SK-N-SH treated with all-trans-retinoic acid at 6 μM for 48 hours (cell line): ENCODE data around the gene SLC41A3.

ENCODE experiments used
- BACH2 ChIP-seq: fragments of 250-450 bp; sonication (Bioruptor Pico); IDR thresholded peaks from 2 replicates; pipeline ENCODE4 v1.9.0; 2021; ENCODE audit warnings: mild to moderate bottlenecking, borderline replicate concordance
- ESRRG ChIP-seq: fragments of 250-450 bp; sonication (Bioruptor Pico); IDR thresholded peaks from 2 replicates; pipeline ENCODE4 v1.6.1; 2021; ENCODE audit warnings: mild to moderate bottlenecking
- GLIS3 ChIP-seq: fragments of 250-450 bp; sonication (Bioruptor Pico); IDR thresholded peaks from 2 replicates; pipeline ENCODE4 v1.5.0; 2020; ENCODE audit warnings: mild to moderate bottlenecking, moderate library complexity
- RARB ChIP-seq: fragments of 250-450 bp; sonication (Bioruptor Pico); IDR thresholded peaks from 2 replicates; pipeline ENCODE4 v1.8.0; 2021; ENCODE audit warnings: mild to moderate bottlenecking, moderate library complexity
- SNAI2 ChIP-seq: fragments of 250-450 bp; sonication (Bioruptor Pico); IDR thresholded peaks from 2 replicates; pipeline ENCODE4 v1.5.0; 2020; ENCODE audit warnings: mild to moderate bottlenecking, moderate library complexity
- TOX ChIP-seq: fragments of 250-450 bp; sonication (Bioruptor Pico); IDR thresholded peaks from 2 replicates; pipeline ENCODE4 v1.8.0; 2021; ENCODE audit warnings: mild to moderate bottlenecking, moderate library complexity, borderline replicate concordance
- ZC3H10 ChIP-seq: fragments of 250-450 bp; sonication (Bioruptor Pico); IDR thresholded peaks from 2 replicates; pipeline ENCODE4 v1.5.1; 2021; ENCODE audit warnings: mild to moderate bottlenecking, moderate library complexity
- ZFP3 ChIP-seq: fragments of 250-450 bp; sonication (Bioruptor Pico); IDR thresholded peaks from 2 replicates; pipeline ENCODE4 v1.5.0; 2020; ENCODE audit warnings: mild to moderate bottlenecking, moderate library complexity
- ZFP30 ChIP-seq: fragments of 450-650 bp; formaldehyde crosslinking; IDR thresholded peaks from 2 replicates; pipeline ENCODE4 v1.5.0; 2022; ENCODE audit warnings: mild to moderate bottlenecking, moderate library complexity
- ZNF565 ChIP-seq: fragments of 450-650 bp; formaldehyde crosslinking; conservative IDR thresholded peaks from 2 replicates; pipeline ENCODE4 v1.5.0; 2020; ENCODE audit warnings: low read depth, mild to moderate bottlenecking, moderate library complexity
- TF ChIP-seq, protein P1 (sequence below): fragments of 250-450 bp; sonication (Bioruptor Pico); IDR thresholded peaks from 2 replicates; pipeline ENCODE4 v1.8.0; 2020; ENCODE audit warnings: mild to moderate bottlenecking, moderate library complexity, borderline replicate concordance
- TF ChIP-seq, protein P2 (sequence below): fragments of 250-450 bp; sonication (Bioruptor Pico); IDR thresholded peaks from 2 replicates; pipeline ENCODE4 v1.5.1; 2021; ENCODE audit warnings: mild to moderate bottlenecking, moderate library complexity
- TF ChIP-seq, protein P3 (sequence below): fragments of 250-450 bp; sonication (Bioruptor Pico); IDR thresholded peaks from 2 replicates; pipeline ENCODE4 v1.5.0; 2020; ENCODE audit warnings: mild to moderate bottlenecking, moderate library complexity

DNA sequence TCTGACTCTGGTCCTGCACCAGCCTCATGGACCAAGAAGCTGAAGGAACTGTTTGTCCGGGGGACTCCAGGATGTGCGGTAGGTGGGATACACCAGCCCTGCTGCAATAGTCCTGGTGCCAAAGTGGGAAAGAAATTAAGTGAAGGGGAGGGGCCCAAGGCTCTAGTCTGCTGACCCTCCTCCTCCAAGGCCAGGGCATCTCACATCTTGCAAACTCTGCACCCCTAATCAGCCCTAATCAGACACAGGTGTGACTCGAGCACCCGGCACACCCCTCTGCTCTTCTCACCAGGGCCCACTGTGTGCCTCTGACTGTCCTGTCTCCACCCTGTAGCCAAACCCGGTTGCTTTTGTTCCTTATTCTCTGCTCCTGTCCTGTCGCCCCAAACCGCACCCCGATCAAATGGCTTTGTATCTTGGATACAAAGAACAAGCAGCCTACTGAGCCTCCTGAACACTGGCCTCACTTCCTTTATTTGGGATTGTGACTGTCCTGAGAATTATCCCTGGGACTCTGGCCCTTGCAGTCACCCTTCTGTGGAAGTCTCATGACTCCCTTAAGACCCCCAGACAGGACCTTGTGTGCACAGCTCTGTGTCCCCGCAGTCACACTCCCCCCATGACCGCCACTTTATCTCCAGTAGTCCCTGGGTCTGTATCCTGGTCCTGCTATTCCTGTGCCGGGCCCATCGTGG lies 26.7 kb upstream of the SLC41A3 start:
- TF ChIP-seq GLIS3 = no peak
- TF ChIP-seq ZFP3 (CRISPR knock-in tag) = no peak
- no peak for TF ChIP-seq SNAI2 (CRISPR knock-in tag)
- TF ChIP-seq, protein P1, sequence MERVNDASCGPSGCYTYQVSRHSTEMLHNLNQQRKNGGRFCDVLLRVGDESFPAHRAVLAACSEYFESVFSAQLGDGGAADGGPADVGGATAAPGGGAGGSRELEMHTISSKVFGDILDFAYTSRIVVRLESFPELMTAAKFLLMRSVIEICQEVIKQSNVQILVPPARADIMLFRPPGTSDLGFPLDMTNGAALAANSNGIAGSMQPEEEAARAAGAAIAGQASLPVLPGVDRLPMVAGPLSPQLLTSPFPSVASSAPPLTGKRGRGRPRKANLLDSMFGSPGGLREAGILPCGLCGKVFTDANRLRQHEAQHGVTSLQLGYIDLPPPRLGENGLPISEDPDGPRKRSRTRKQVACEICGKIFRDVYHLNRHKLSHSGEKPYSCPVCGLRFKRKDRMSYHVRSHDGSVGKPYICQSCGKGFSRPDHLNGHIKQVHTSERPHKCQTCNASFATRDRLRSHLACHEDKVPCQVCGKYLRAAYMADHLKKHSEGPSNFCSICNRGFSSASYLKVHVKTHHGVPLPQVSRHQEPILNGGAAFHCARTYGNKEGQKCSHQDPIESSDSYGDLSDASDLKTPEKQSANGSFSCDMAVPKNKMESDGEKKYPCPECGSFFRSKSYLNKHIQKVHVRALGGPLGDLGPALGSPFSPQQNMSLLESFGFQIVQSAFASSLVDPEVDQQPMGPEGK = no peak
- no peak for TF ChIP-seq ZFP30 (CRISPR knock-in tag)
- no peak for TF ChIP-seq ZNF565
- TF ChIP-seq TOX (CRISPR knock-in tag) = no peak
- TF ChIP-seq, protein P2, sequence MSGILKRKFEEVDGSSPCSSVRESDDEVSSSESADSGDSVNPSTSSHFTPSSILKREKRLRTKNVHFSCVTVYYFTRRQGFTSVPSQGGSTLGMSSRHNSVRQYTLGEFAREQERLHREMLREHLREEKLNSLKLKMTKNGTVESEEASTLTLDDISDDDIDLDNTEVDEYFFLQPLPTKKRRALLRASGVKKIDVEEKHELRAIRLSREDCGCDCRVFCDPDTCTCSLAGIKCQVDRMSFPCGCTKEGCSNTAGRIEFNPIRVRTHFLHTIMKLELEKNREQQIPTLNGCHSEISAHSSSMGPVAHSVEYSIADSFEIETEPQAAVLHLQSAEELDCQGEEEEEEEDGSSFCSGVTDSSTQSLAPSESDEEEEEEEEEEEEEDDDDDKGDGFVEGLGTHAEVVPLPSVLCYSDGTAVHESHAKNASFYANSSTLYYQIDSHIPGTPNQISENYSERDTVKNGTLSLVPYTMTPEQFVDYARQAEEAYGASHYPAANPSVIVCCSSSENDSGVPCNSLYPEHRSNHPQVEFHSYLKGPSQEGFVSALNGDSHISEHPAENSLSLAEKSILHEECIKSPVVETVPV (CRISPR knock-in tag) = no peak
- TF ChIP-seq RARB (CRISPR knock-in tag) = no peak
- no peak for TF ChIP-seq ZC3H10 (CRISPR knock-in tag)
- no peak for TF ChIP-seq ESRRG (CRISPR knock-in tag)
- TF ChIP-seq, protein P3, sequence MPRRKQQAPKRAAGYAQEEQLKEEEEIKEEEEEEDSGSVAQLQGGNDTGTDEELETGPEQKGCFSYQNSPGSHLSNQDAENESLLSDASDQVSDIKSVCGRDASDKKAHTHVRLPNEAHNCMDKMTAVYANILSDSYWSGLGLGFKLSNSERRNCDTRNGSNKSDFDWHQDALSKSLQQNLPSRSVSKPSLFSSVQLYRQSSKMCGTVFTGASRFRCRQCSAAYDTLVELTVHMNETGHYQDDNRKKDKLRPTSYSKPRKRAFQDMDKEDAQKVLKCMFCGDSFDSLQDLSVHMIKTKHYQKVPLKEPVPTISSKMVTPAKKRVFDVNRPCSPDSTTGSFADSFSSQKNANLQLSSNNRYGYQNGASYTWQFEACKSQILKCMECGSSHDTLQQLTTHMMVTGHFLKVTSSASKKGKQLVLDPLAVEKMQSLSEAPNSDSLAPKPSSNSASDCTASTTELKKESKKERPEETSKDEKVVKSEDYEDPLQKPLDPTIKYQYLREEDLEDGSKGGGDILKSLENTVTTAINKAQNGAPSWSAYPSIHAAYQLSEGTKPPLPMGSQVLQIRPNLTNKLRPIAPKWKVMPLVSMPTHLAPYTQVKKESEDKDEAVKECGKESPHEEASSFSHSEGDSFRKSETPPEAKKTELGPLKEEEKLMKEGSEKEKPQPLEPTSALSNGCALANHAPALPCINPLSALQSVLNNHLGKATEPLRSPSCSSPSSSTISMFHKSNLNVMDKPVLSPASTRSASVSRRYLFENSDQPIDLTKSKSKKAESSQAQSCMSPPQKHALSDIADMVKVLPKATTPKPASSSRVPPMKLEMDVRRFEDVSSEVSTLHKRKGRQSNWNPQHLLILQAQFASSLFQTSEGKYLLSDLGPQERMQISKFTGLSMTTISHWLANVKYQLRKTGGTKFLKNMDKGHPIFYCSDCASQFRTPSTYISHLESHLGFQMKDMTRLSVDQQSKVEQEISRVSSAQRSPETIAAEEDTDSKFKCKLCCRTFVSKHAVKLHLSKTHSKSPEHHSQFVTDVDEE (CRISPR knock-in tag) = no peak
- TF ChIP-seq BACH2 (CRISPR knock-in tag) = no peak
